Neuronal stem cell (in vitro differentiated cells): Measurements from ENCODE around the gene METAP1. TPM values are rescaled to one million over a fixed set of nuclear protein-coding genes. Genes with fewer than 3 reads are reported as not detected.
"Not testable (repeated sequence)": the region's sequence is repeated elsewhere in the genome, so short reads cannot be mapped to it uniquely, and the experiment has no call there.

Source experiments
- DNase-seq: peaks from one replicate; pipeline ENCODE4 v3.0.0-alpha.2; 2013; ENCODE audit warnings: low spot score
- H2AFZ ChIP-seq: one replicate; pipeline ENCODE4 v1.6.1; 2013; ENCODE audit warnings: mild to moderate bottlenecking, low read length, inconsistent platforms
- H2AK5ac ChIP-seq: 2 replicates; pipeline ENCODE4 v1.6.1; 2013; ENCODE audit warnings: low read depth, mild to moderate bottlenecking, inconsistent platforms, low read length, moderate library complexity, mixed read lengths
- H2BK120ac ChIP-seq: 2 replicates; pipeline ENCODE4 v1.6.1; 2013; ENCODE audit warnings: low read depth, mild to moderate bottlenecking, inconsistent platforms, low read length, moderate library complexity, mixed read lengths
- H2BK12ac ChIP-seq: one replicate; pipeline ENCODE4 v1.6.1; 2013; ENCODE audit warnings: low read length, inconsistent platforms
- H2BK15ac ChIP-seq: 2 replicates; pipeline ENCODE4 v1.6.1; 2013; ENCODE audit warnings: mild to moderate bottlenecking, low read length, inconsistent platforms, mixed read lengths
- H2BK5ac ChIP-seq: one replicate; pipeline ENCODE4 v1.6.1; 2013; ENCODE audit warnings: inconsistent platforms, mild to moderate bottlenecking, low read length, moderate library complexity
- H3K14ac ChIP-seq: one replicate; pipeline ENCODE4 v1.6.1; 2013; ENCODE audit warnings: low read length, inconsistent platforms
- H3K18ac ChIP-seq: 2 replicates; pipeline ENCODE4 v1.6.1; 2013; ENCODE audit warnings: low read length, inconsistent platforms
- H3K23ac ChIP-seq: 2 replicates; pipeline ENCODE4 v1.6.1; 2013; ENCODE audit warnings: low read depth, mild to moderate bottlenecking, mixed read lengths, low read length, inconsistent platforms; ENCODE audit not compliant: poor library complexity
- H3K27ac ChIP-seq: replicated peaks from 3 replicates; pipeline ENCODE4 v1.5.1; 2013; ENCODE audit warnings: low read length, inconsistent platforms
- H3K27me3 ChIP-seq, 3 experiments: 2 replicates each; pipeline ENCODE4 v1.6.1; 2013; ENCODE audit warnings: low read length in 3 of 3, mild to moderate bottlenecking in 2 of 3, inconsistent platforms in 1 of 3, low read depth in 1 of 3, mixed read lengths in 1 of 3, moderate library complexity in 1 of 3; ENCODE audit not compliant: control insufficient read depth in 3 of 3, insufficient read depth in 3 of 3
- H3K36me3 ChIP-seq, 2 donors: replicated peaks in 1 of 2; 2 replicates each; pipeline ENCODE4 v1.6.1; 2013; ENCODE audit warnings: low read length in 2 of 2; ENCODE audit not compliant: control insufficient read depth in 2 of 2, insufficient read depth in 2 of 2
- H3K4ac ChIP-seq: 2 replicates; pipeline ENCODE4 v1.6.1; 2013; ENCODE audit warnings: inconsistent platforms, mild to moderate bottlenecking, low read length, moderate library complexity
- H3K4me1 ChIP-seq, 2 donors: 1 replicate in 1 of 2; 2 replicates in 1 of 2; pipeline ENCODE4 v1.6.1; 2013; ENCODE audit warnings: low read length in 2 of 2, low read depth in 1 of 2; ENCODE audit not compliant: control insufficient read depth in 2 of 2, insufficient read depth in 1 of 2
- H3K4me2 ChIP-seq: one replicate; pipeline ENCODE4 v1.6.1; 2013; ENCODE audit warnings: mild to moderate bottlenecking, low read length, inconsistent platforms; ENCODE audit not compliant: insufficient read depth, poor library complexity, severe bottlenecking
- H3K4me3 ChIP-seq, 2 donors: 2 replicates each; pipeline ENCODE4 v1.5.1; 2013; ENCODE audit warnings: low read length in 2 of 2, mild to moderate bottlenecking in 2 of 2, inconsistent platforms in 1 of 2, moderate library complexity in 1 of 2
- H3K79me1 ChIP-seq: one replicate; pipeline ENCODE4 v1.6.1; 2013; ENCODE audit warnings: low read depth, mild to moderate bottlenecking, inconsistent platforms, low read length, moderate library complexity
- H3K9ac ChIP-seq: one replicate; pipeline ENCODE4 v1.6.1; 2013; ENCODE audit warnings: mild to moderate bottlenecking, low read depth, low read length, inconsistent platforms; ENCODE audit not compliant: poor library complexity
- H3K9me3 ChIP-seq, 2 donors: replicated peaks in 1 of 2; 2 replicates each; pipeline versions ENCODE3 to v1.6.1; 2013; ENCODE audit warnings: low read length in 2 of 2, mild to moderate bottlenecking in 2 of 2, inconsistent platforms in 1 of 2, low read depth in 1 of 2, mixed read lengths in 1 of 2, moderate library complexity in 1 of 2; ENCODE audit not compliant: control insufficient read depth in 2 of 2, insufficient read depth in 1 of 2
- H4K8ac ChIP-seq: one replicate; pipeline ENCODE4 v1.6.1; 2013; ENCODE audit warnings: low read depth, mild to moderate bottlenecking, inconsistent platforms, low read length, moderate library complexity
- H4K91ac ChIP-seq: one replicate; pipeline ENCODE4 v1.6.1; 2013; ENCODE audit warnings: low read length, low read depth, mild to moderate bottlenecking, inconsistent platforms; ENCODE audit not compliant: poor library complexity
- WGBS, 2 donors: extraction: QIAGEN DNeasy Blood & Tissue Kit; methylation state at CpG; one replicate each; pipeline ENCODE4 v1.1.7; 2013; ENCODE audit warnings: missing lambda C conversion rate in 2 of 2, mixed read lengths in 1 of 2; ENCODE audit not compliant: insufficient read length in 2 of 2, insufficient replicate concordance in 1 of 2; ENCODE audit errors: extremely low coverage in 2 of 2; 5-methylcytosine and 5-hydroxymethylcytosine counted together
- small RNA-seq: library from polyadenylated mRNA; stranded (forward); fragments of <200 nt; extraction: miRNeasy Mini kit (QIAGEN cat#:217004); gene quantifications from one replicate; pipeline ENCODE3, GENCODE V24; 2013; ENCODE audit not compliant: insufficient read depth

The METAP1 gene

GRCh38 chr4:99103166-99103565, 107.6 kb downstream of the METAP1 start:
- Histone ChIP-seq H3K79me1 (no peaks in the 10 kb centered on the region), H3K9me3 (peaks cover 0 to 8% of the 10 kb centered on the region in 2 donors), H3K4ac (no peak overlapping the region), H2BK5ac (no peak overlapping the region), H3K27ac (no peak overlapping the region), H3K4me3 (no peak overlapping the region), H4K91ac (no peak overlapping the region), H3K4me2 (no peak overlapping the region), H3K23ac (no peak overlapping the region), H2AFZ (no peak overlapping the region), H3K36me3 (peaks cover 0 to 4% of the 10 kb centered on the region in 2 donors), H3K27me3 (no peaks in the 10 kb centered on the region), H4K8ac (no peak overlapping the region), H2BK15ac (no peak overlapping the region), H2BK12ac (no peak overlapping the region), H2AK5ac (no peak overlapping the region), H3K4me1 (no peaks in the 10 kb centered on the region), H3K9ac (no peak overlapping the region), H2BK120ac (no peak overlapping the region), H3K18ac (no peak overlapping the region), H3K14ac (no peak overlapping the region)
- no peak for DNase-seq

- Histone ChIP-seq H3K4ac (no peak overlapping the region), H3K14ac (no peak overlapping the region), H4K91ac (no peak overlapping the region), H2AFZ (no peak overlapping the region), H3K79me1 (no peaks in the 10 kb centered on the region), H3K18ac (no peak overlapping the region), H3K4me3 (no peak overlapping the region), H4K8ac (no peak overlapping the region), H3K27ac (no peak overlapping the region), H2BK15ac (no peak overlapping the region), H2BK5ac (no peak overlapping the region), H3K9me3 (peaks cover 0 to 8% of the 10 kb centered on the region in 2 donors), H3K27me3 (no peaks in the 10 kb centered on the region), H3K9ac (no peak overlapping the region), H2AK5ac (no peak overlapping the region), H2BK12ac (no peak overlapping the region), H3K23ac (no peak overlapping the region), H3K36me3 (peaks cover 0 to 4% of the 10 kb centered on the region in 2 donors), H2BK120ac (no peak overlapping the region), H3K4me1 (no peaks in the 10 kb centered on the region), H3K4me2 (no peak overlapping the region)
- WGBS, 2 donors: no CpG with 5 or more reads among the region's 1 CpG
- no peak for DNase-seq
Measured at GRCh38 chr4:99104153-99104552, 108.6 kb downstream of the METAP1 start.

- no CpG with 5 or more reads among the region's 12 CpGs for WGBS, 2 donors
- not testable (repeated sequence) for H2BK12ac ChIP-seq, H2BK5ac ChIP-seq, H3K4me3 ChIP-seq, H3K9ac ChIP-seq, H3K9me3 ChIP-seq, H4K8ac ChIP-seq, H3K36me3 ChIP-seq, H3K79me1 ChIP-seq, H2AK5ac ChIP-seq, H2BK120ac ChIP-seq, H3K4ac ChIP-seq, H3K23ac ChIP-seq, H3K18ac ChIP-seq, H3K4me1 ChIP-seq, H4K91ac ChIP-seq, H3K4me2 ChIP-seq, H3K27me3 ChIP-seq, DNase-seq, H2BK15ac ChIP-seq, H3K14ac ChIP-seq, H3K27ac ChIP-seq, H2AFZ ChIP-seq
Measured at GRCh38 chr4:99109286-99109685, 113.8 kb downstream of the METAP1 start.

Small RNAs within 50 kb of the gene (small RNA-seq; reads per million reads assigned to genes)
- gene MIR3684 (2.0 reads per million), gene RNU7-149P (not detected)
